Stimulated activated naive CD4-positive, alpha-beta T cell treated with Interleukin-2 at 50 U/mL for 16 hours (primary cell): Measurements from ENCODE around the gene FUT1.

Source experiments
- DNase-seq: peaks from one replicate; lab custom pipeline; 2025; lab: John Stamatoyannopoulos, UW

The FUT1 gene

DNA sequence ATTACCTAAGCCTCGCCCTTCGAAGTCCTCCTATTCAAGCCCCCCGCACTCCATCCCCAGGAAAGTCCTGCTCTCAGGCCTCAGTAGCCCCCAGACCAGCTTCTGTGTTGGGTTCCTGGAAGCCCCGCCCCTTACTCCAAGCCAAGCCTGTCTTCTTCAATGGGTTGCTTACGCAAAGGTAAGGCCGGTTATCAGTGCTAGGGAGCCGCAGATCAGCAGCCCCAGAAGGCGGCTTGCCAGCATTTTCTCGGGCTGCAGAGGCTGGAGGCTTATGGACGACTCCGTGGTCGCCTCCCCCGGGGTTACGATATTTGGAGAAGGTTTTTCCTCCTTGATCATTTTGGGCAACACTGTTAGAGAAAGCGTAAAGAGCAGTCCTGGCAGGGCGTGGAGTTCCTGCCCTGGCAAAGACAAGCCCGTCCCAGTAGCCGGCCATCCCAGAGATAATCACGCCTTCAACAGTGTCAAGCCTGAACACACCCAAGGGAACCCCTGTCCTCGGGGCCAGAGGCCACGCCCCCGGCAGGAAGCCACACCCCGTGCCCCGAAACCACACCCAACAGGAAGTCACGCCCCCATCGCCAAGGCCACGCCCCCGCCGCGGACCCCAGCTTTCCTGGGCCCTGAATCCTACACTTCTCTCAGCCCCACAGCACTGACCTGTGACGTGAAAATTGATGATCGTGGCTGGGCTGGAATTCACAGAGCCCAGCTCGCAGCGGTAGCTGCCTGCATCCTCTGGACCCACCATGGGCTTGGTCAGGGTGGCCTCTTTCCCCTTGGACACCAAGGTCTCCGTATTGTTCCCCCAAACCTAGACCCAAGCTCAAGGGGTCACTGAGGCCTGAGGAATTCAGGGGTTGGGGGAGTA is 11.1 kb downstream of the FUT1 start:
- DNase-seq, result no peak

DNA sequence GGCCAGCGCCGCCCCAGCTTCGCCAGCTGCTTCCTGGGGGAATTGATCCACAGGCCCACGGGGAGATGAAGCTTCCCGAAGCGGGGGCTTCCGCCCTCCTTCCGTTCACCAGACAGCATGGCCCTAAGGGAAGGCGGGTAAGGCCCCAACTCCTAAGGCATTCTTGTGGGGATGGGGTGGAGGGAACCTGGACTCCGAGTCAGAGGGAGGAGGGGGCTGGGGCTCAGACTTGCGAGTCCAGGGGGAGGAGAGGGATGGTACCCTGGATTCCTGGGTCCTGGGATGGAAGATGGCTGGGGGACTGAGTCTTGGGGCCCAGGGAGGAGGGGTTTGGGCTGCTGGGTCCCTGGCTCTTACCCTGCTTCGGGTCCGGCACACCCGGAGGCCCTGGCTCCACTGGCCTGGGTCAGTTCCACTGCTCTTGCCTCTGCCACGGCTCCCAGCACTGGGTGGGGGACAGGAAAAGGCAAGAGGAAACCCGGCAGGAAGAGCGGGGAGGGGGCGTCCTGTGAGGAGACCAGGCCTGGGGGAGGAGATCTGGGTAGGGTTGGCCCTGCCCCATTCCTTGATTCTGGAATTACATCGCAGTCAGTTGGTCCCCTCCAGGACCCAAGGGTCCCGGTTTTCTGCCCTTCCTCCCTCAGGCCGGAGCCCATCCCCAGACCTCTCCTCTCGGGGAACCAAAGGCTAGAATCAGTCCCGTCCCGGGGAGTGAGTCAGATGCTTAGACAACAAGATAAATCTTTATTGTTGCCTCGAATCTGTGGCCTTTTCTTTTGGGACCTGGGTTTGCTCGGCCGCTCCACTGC is 12.1 kb downstream of the FUT1 start, which contains the start of gene RASIP1:
RASIP1 (minus strand) TSS at position 447 of the 809 bp plus-strand sequence; CDS start at position 119, 328 bp downstream.
- DNase-seq, result no peak

DNA sequence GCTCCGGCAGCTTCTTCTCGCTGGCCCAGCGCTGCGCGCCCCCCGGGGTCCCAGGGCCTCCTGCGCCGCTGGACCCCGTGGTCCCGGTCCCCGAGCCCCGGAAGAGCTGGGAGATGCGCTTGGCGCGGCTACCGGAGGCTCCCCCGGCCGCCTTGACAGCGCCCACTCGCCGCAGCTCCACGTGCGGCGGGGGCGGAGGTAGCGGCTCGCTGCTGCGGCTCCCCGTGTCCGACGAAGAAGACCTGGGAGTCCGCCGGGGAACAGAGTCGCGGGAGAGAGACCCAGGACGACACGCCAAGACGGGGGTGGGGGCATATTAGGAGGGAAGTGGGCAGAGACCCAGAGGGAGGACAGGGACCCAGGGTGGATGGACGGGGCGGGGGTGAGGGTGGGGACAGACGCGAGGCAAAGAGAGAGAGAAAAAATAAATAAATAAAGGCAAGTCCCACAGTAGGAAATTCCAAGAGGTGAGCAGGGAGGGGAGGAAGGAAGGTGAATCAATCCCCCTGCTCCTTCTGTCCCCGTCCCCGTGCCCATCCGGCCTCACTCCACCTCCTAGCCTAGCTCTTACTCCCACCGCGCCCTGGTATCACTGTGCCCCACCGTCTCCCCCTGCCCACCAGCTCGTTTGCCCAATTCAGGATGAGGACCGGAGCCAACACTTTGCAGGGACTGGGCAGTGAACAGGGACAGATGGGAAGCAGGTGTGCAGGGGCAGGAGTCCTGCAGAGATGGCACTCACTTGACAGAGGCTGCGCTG is 12.9 kb downstream of the FUT1 start:
- no peak for DNase-seq

DNA sequence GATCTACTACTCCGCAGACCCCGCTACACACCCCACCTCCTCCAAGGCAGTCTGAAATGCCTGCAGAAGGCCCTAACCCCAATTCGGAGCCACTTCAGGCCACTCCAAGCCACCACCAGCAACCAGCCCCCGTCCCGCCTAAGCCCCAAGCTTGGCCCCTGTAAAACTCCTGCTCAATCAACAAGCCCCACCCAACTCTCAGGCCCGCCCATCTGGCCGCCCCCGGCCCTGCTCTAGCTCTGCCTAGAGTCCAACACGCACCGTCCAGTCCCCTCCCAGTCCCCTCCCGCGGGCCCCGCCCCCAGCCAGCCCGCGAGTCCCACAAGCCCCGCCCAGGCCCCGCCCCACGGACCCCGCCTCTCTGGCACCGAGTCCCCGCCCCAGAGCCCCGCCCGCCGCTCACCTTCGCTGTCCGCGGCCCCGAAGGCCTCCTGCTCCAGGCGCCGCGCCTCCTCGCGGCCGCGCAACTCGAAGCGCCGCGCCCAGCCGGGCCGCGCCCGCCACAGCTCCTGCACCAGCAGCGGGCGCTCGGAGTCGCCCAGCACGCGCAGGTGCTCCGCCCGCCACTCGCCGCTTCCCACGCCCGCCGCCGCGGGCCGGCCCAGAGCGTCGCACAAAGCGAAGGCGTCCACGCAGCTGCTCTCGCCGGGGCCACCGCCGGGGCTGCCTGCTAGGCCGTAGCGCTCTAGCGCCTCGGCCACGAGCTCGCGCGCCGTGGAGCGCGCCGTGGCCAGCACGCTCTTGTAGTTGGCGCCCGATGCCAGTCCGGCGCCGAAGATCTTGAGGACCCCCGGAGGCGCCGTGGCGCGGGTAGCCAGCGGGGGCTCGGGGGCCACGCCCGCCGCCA is 13.7 kb downstream of the FUT1 start:
- peak; percentile 88 for DNase-seq

DNA sequence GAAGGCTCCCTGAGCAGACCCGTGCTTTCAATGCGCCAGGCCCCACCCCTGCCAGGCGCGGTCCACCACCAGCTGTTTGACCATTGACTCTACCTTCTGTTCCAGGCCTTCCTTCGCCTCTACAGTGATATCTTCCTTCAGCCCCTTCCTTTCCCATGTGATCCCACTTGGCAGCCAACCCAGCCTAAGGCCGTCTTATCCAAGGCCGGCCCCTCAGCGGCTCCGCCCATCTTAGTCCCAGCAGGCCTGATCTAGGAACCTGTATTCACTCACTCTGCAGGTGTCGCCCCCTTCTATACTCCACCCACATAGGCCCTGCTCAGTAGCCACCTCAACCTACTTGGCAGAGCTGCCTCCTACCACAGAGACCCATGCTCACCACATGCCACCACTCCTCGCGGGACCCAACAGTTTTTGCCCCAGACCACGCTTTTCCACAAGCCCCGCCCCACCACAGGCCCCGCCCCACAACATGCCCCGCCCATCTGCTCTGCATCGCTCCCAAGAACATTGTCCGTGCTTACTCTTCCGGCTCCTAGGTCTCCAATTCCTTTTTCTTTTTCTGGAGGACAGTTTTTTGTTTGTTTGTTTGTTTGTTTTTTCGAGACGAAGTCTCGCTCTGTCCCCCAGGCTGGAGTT is 15.0 kb downstream of the FUT1 start:
- no peak for DNase-seq

DNA sequence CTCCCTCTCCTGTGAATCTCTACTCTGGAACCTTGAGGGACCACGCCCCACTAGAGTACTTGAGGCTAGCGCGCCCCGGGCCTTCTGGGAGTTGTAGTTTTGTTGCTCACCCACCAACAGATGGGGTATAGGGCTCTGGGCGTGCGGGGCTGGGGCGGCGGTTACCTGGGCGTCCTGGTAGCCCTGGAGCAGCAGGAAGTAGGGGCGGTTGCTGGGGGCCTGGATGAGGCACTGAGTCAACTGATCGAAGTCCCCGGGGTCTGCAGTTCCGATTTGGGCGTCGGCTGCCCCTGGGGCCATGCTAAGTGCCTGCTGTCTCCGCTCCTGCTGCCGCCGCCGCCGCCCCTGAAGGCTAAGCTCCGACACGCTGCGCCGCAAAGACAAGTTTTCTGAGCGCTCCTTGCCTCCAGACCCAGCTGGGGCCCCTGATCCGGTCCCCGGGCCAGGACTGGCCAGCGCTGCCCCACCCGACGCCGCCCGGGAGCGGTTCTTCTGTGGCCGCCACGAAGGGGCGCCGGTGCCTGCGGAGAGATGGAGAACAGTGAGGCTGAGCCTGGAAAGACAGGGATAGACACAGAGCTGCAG is 17.3 kb downstream of the FUT1 start:
- DNase-seq, result no peak

DNA sequence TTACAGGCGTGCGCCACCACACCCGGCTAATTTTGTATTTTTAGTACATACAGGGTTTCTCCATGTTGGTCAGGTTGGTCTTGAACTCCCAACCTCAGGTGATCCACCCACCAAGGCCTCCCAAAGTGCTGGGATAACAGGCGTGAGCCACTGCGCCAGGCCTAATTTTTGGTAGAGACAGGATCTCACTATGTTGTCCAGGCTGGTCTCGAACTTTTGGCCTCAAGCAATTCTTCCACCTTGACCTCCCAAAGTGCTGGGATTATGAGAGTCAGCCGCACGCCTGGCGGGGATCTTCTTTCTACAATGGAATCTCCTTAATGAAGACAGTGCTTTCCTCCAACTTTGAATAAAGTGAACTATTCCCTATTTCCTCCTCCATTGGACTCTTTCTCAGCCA is 17.8 kb downstream of the FUT1 start:
- no peak for DNase-seq

DNA sequence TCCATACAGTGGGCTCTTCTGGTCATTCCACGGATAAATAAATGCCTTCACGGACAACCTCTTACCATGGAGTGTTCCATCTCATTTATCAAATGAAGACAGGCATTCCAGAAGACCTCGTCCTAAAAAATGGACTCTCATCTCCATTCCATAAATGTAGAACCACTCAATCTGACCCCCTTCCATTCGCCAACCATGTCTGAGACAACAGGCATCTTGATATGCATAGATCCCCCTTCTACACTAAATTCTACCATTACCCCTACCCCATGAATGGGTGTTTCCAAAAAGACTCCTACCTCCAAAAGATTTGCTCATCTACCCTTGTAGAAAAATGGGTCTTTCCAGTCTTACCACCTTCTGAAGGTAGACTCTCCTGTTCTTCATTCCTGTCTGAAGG is 21.0 kb downstream of the FUT1 start:
- DNase-seq, result no peak

DNA sequence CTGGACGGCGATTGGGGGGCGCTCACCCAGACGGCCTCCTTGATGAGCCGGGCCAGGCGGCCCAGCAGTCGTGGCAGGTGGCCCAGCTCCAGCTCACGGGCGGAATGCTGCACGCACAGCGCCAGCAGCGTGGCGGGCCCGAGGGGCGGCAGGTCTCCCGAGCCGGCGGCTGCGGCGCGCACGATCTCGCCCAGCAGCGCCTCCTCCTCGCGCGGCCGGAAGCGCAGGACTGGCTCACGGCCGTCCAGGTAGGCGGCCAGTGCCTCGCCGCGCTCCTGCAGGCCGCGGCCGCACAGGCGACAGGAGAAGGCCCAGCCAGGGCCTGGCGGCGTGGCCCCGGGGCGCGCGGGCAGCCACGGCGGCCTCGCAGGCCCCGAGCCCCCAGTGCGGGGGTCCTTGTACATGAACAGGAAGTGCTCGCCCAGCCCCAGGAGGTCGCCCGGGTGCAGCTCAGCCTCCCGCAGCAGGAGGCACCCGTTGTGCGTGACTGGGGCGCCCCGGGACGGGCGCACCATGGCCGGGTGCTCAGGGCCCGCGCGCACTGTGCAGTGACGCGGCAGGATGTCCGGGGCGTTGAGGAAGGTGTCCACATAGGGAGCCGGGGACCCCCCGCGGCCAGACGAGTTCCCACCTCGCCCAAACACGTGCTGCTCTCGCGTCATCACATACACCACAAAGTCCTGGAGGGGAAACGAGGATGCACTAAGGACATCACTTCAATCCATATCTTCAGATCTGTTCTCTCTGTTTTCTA is 23.4 kb downstream of the FUT1 start:
- no peak for DNase-seq

DNA sequence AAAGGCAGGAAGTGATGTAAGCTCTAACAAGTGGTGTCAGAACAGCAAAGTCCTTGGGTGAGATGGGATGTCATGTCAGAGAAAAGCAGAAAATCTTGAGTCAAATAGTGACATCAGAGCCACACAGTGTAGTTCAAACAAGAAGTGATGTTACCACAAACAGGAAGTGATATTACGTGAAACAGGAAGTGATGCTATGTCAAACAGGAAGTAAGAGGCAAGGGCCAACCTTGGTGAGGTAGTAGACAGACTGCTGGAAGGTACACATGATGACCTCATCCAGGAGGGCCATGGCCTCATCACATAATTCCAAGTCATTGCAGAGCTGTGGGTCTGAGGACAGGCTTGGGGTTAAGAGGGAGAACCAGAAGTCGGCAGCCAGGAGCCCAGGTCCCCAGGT is 25.9 kb downstream of the FUT1 start:
- no peak for DNase-seq

DNA sequence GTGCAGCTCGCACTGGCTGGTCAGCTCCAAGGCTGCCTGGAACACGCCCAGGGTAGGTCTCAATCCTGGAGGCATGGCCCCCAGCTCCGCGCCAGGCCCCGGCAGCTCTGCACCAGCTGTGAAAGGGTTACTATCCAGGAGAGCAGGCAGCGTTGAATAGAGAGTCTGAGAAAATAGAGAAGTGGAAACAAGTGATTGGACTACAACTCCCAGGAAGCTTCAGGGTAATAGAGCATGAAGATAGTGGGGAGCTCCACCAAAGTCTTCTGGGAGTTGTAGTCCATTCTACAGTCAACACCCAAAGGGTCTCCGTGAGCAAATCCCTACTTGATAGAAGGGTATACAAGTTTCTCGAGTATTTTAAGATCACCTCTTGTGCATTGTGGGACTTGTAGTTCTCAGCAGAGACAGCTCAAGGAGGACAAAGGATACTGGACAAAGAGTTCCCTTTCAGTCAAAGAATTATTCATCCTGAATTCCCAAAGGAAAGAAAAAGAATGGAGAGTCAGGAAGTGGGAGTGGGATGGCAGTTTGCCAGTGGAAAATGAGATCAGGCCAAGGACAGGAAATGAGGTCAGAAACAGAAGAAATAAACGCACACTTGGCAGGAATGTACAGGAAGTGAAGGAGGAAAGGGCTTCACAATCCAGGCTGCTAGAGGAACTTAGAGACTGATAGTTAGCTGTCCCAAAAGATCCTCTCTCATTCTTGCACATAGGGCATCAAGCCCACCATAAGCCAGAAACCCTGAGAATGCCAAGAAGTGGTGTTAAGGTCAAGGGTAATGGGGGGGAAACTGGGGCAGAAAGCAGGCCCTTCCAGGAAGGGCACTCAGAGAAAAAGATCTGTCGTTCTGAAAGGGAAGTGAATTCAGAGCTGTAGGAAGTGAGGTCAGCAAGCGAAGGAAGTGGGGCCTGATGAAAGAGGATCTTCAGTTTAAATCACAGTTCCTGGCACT is 27.4 kb downstream of the FUT1 start:
- no peak for DNase-seq

DNA sequence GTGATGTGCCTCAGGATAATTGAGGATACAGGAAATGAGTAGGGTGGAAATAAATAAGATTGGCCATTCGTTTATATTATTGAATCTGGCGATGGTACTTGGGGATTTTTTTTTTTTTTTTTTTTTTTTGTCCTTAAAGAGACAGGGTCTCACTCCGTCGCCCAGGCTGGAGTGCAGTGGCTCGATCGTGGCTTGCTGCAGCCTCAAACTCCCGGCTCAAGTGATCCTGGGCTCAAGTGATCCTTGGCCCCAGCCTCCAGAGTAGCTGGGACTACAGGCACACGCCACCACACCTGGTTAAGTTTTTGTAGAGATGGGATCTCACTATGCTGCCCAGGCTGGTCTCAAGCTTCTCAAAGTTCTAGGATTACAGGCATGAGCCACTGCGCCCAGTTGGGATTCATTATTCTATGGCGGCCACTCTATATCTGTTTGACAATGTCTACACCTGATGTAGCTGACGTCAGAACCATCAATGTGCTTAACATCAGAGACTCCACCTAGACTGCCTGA is 30.2 kb downstream of the FUT1 start:
- DNase-seq, result no peak

DNA sequence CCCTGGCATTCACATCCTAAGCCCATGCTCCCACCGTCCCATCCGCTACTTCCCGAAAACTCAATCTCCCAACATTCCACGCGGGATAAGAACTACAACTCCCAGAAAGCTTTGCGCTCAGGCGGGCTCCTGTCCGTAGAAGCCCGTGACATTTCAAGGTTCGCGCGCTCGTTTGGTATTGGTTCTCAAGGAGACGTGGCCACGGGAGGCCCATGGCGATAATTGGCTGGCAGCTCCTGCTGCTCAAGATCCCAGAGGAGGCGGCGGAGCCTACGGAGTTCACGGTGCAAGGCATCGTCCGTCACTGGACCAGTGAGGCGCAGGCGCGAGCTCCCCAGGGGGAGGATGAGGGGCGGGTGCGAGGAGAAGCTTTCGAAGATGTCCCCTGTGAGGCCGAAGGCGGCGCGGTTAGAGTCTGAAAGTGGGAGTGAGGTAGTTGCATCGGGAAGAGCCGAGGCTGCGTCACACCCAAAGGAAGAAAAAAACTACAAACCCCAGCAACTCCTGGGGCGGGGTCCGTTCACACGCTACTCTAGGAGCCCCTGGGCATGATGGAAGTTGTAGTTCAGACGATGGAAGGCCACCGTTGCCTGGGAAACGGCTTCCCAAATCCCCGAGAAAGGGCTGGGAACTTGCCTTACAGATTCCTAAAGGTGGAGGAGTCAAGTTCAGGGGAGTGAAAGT is 31.7 kb downstream of the FUT1 start:
- DNase-seq, result peak; percentile 94

DNA sequence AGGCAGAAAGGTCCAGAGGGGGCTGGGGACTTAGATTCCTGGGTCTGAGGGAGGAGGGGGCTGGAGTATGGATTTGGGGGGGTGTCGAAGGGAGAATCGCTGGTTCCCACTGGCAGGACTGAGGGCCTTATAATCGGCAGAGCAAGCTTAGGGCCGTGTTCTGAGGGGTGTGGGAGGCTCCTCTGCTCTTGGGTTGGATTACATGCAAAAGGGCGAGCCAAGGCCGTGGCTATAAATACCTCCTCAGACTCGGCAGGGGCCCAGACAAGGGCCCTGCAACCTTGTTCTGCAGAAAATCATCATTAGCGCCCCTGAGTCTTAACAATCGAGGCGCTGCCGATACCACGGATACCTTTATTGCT is 32.2 kb downstream of the FUT1 start:
- DNase-seq, result no peak

DNA sequence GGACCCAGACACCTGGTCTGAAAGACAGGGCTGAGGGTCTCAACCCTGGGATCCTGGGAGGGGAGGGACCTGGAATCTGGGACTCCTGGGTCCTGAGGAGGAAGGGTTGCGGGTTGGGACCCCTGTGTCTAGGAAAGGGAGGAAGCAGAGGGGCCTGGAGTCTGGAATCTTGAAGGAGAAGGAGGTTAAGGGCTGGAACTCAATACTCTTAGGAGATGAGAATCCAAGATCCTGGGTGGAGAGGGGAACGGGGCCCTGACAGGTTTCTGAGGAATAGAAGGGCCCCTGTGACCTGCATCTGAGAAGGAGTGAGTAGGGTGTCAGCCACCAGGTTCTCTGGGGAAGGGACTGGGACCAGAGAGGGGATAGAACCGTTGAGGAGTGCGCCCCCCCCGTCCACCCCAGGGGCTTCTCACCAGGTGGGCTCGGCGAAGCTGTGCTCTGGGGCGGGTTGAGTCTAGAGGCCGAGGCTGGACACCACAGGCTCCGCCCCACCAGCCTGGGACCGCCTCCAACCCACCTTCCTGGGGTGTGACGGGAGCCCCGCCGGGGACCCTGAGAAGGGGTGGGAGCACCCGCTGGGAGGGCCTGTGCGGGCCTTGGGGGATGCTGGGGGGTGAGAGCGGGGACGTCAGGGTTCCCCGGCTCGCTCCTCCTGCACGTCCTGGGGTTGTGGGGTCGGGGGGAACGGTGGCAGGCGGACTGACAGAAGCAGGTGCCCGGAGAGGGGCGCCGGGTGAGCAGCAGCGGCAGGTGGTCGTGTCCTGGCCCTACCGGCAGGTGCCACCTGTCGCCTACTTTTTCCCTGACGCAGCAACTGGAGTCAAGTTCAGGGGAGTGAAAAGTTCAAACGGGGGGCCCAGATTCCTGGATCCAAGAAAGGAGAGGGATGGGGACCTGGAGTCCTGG is 32.9 kb downstream of the FUT1 start, which contains the start of gene MAMSTR:
MAMSTR (minus strand) TSS at position 463 of the 909 bp plus-strand sequence. CDS start 694 bp downstream, outside the sequence.
- DNase-seq, result no peak

DNA sequence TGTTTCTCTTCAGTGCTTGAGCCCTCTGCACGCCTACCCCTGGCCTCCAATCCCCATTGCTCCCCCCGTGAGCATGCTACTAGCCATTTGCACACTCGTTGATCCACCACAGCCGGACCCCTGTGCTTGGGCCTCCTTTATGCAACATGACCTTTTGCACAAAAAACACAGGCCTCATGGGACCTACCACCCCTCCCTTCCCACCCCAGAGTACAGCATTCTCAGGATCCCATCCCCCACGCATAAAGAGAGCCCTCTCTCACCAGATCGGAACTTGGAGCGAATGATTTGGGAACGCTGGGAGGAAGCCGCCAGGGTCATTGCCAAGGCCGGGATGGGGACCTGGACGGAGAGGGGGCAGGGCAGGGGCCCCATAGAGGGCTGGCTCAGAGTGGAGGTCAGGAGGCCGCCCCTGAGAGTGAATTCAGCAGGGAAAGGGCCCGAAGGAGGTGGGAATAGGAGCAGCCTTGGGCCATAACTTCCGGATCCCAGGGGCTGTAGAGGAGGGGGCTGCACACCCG is 33.7 kb downstream of the FUT1 start:
- no peak for DNase-seq
